Measurements from ENCODE around the gene GTF2IRD1. TPM values are rescaled to one million over a fixed set of nuclear protein-coding genes. Genes with fewer than 3 reads are reported as not detected.

GTF2IRD1 gene
- total RNA-seq, 2 donors from 2014 or later, result 18.3 to 29.5 TPM

DNA sequence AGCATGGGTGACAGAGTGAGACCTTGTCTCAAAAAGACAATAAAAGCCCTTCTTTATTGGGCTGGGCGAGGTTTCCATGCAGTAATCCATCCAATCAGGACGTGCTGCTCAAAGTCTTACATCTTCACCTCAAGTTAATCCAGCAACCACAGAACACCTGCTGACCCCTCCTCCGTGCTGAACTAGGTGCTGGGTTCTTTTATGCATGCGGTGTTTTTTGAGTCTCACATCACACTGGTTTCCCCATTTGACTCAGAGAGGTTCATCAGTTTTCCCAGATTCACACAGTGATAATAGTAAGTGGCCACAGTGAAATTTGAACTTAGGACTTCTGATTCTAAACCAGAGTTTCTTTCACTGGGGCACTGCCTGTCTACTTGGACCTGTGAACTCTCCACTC, 145.5 kb downstream of the GTF2IRD1 start:
- H3K9me3 ChIP-seq, result no peaks in the 10 kb centered on the region
- intact Hi-C loops (cut with DNase I), result no loop called here
- TF ChIP-seq, protein P1, sequence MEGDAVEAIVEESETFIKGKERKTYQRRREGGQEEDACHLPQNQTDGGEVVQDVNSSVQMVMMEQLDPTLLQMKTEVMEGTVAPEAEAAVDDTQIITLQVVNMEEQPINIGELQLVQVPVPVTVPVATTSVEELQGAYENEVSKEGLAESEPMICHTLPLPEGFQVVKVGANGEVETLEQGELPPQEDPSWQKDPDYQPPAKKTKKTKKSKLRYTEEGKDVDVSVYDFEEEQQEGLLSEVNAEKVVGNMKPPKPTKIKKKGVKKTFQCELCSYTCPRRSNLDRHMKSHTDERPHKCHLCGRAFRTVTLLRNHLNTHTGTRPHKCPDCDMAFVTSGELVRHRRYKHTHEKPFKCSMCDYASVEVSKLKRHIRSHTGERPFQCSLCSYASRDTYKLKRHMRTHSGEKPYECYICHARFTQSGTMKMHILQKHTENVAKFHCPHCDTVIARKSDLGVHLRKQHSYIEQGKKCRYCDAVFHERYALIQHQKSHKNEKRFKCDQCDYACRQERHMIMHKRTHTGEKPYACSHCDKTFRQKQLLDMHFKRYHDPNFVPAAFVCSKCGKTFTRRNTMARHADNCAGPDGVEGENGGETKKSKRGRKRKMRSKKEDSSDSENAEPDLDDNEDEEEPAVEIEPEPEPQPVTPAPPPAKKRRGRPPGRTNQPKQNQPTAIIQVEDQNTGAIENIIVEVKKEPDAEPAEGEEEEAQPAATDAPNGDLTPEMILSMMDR (IDR thresholded peaks at IDR 0.05), result no peak
- no peaks in the 10 kb centered on the region for H3K36me3 ChIP-seq
- no peak for DNase-seq
- no peak overlapping the region for H3K4me3 ChIP-seq
- no peak overlapping the region for H3K9ac ChIP-seq (ENCODE audit: low read depth in 2 of 2, low read length in 2 of 2)
- no peak overlapping the region for H3K27ac ChIP-seq
- no peaks in the 10 kb centered on the region for H3K27me3 ChIP-seq
- no peaks in the 10 kb centered on the region for H3K4me1 ChIP-seq

- Histone ChIP-seq H3K4me1 (peaks cover 9% of the 10 kb centered on the region), H3K36me3 (no peaks in the 10 kb centered on the region), H3K9ac (ENCODE audit: low read depth in 2 of 2, low read length in 2 of 2) (no peak overlapping the region), H3K4me3 (no peak overlapping the region), H3K27me3 (no peaks in the 10 kb centered on the region), H3K9me3 (no peaks in the 10 kb centered on the region), H3K27ac (no peak overlapping the region)
- TF ChIP-seq, protein P1 (IDR thresholded peaks at IDR 0.05), result no peak
- DNase-seq, result peak; percentile 76
- intact Hi-C loops (cut with DNase I), result no loop called here
Observed at GRCh38 chr7:74604326-74605020, 150.8 kb downstream of the GTF2IRD1 start.

DNA sequence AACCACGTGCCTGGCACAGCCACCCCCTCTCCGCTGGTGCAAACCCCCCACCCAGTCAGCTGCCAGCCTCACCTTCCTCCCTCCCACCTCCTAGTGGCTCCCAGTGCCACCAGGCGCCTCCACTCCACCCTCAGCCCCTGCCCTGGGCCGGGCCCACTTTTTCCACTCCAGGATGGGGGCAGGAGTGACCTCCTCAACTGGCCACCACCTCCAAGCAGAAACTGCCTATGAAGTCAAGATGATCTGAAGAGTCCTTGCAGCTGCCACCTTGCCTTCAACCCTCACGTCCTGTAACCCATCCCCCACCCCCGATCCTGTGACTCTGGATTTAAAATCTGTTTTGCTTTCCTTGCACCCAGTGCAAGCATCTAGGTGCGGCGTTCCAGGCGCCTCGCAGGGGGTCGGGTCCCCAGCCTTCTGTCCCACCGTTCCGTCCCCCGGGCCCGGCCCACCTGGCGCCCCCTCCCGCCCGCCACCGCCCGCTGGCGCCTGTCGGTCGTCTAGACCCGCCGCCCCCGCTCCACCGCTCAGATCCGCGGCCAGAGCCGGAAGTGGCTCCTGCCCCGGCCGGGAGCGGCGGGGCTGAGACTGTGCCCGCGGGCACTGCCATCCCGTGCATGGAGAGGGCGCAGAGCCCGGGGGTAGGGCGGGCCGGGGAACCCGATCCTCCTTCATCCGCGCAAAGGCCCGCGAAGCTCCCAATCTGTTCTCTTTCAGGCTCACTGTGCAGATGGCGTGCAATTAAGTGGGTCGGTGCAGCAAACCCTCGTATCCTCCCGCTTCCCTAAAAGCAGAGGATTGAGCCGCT, 152.6 kb downstream of the GTF2IRD1 start:
- no peak overlapping the region for H3K27ac ChIP-seq
- no peaks in the 10 kb centered on the region for H3K27me3 ChIP-seq
- H3K4me3 ChIP-seq, result peak overlapping the region; percentile 39
- intact Hi-C loops (cut with DNase I), result no loop called here
- peaks cover 9% of the 10 kb centered on the region for H3K4me1 ChIP-seq
- TF ChIP-seq, protein P1 (IDR thresholded peaks at IDR 0.05), result no peak
- DNase-seq, result peak; percentile 38
- H3K9ac ChIP-seq (ENCODE audit: low read depth in 2 of 2, low read length in 2 of 2), result peak overlapping the region; percentile 3 to 40
- H3K9me3 ChIP-seq, result no peaks in the 10 kb centered on the region
- no peaks in the 10 kb centered on the region for H3K36me3 ChIP-seq

DNA sequence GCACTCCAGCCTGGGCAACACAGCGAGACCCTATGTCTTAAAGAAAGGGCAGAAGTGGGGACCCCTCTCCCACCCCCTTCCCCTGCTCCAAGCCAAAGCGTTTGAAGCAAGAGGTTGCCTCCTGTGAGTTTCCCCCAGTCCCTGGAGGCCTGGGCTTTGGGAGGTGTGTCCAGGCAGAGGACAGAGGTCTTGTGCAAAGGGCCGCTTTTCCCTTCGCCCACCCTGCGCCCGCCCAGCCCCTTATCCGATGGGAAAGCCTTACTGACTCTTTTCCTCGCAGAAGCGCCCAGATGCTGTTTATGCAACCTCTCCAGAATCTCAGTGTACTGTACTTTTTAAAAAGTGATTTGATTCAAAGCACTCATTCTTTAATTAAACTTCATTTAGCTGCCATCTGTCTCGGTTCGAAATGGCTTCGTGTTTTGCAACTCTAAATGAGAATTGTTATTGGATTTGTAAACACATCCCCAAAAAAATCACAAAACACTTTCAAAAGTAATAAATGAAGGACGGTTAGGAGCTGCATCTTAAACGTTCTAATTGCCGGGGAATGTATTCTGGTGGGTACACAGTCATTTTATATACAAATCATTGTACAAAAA, 153.3 kb downstream of the GTF2IRD1 start:
- peak overlapping the region; percentile 39 for H3K4me3 ChIP-seq
- no peaks in the 10 kb centered on the region for H3K36me3 ChIP-seq
- intact Hi-C loops (cut with DNase I), result no loop called here
- H3K27me3 ChIP-seq, result no peaks in the 10 kb centered on the region
- no peak for DNase-seq
- no peaks in the 10 kb centered on the region for H3K9me3 ChIP-seq
- TF ChIP-seq, protein P1 (IDR thresholded peaks at IDR 0.05), result no peak
- H3K4me1 ChIP-seq, result peaks cover 9% of the 10 kb centered on the region
- peak overlapping the region; percentile 3 to 40 for H3K9ac ChIP-seq (ENCODE audit: low read depth in 2 of 2, low read length in 2 of 2)
- H3K27ac ChIP-seq, result no peak overlapping the region

DNA sequence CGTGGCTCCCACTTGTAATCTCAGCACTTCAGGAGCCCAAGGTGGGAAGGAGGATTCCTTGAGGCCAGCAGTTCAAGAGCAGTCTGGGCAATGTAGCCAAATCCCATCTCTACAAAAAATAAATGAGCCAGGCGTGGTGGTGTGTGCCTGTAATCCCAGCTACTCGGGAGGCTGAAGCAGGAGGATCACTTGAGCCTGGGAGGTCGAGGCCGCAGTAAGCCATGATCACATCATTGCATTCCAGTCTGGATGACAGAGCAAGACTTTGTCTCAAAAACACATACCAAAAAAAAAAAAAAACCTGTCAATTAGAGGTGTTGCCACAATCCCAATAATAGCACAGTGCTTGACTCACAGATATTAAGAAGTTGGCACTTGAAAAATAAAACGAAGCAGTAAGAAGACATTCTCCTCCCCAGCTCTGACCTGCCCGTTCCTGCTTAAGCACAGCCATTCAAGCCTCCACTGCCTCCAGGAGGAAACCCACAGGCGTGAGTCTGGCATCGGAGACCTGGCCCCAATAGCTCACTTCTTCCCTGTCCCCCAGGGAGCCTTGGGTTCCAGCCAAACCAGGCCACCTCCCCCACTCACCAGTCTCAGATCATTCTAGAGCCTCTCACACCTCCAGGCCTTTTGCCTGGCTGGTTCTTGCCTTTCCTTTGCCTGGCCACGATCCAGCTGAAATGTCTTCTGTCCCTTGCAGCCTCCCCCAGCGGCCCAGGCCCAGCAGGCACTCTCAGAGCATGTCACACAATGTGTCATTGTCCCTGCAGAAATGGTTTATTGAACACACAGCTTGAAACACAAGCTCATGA, 158.5 kb downstream of the GTF2IRD1 start:
- H3K4me3 ChIP-seq, result no peak overlapping the region
- DNase-seq, result no peak
- H3K27ac ChIP-seq, result no peak overlapping the region
- TF ChIP-seq, protein P1 (IDR thresholded peaks at IDR 0.05), result no peak
- H3K27me3 ChIP-seq, result no peaks in the 10 kb centered on the region
- H3K4me1 ChIP-seq, result peaks cover 3% of the 10 kb centered on the region
- intact Hi-C loops (cut with DNase I), result no loop called here
- no peaks in the 10 kb centered on the region for H3K9me3 ChIP-seq
- no peaks in the 10 kb centered on the region for H3K36me3 ChIP-seq
- no peak overlapping the region for H3K9ac ChIP-seq (ENCODE audit: low read depth in 2 of 2, low read length in 2 of 2)
